SK-N-MC (cell line): Measurements from ENCODE around the gene TNFRSF6B.

Experiments
- EZH2 ChIP-seq: fragments of 200-600 bp; sonication (generic); IDR thresholded peaks from one replicate; pipeline ENCODE4 v1.6.1; 2017; ENCODE audit warnings: antibody characterized with exemption
- FOXP2 ChIP-seq: optimal IDR thresholded peaks from 2 replicates; pipeline ENCODE3; 2011; ENCODE audit warnings: mild to moderate bottlenecking, moderate library complexity; ENCODE audit not compliant: insufficient read depth; ENCODE audit errors: extremely low read length, control extremely low read depth
- POLR2AphosphoS5 ChIP-seq: IDR thresholded peaks from 2 replicates; pipeline ENCODE4 v1.6.1; 2012; ENCODE audit warnings: mild to moderate bottlenecking, low read depth, low read length, borderline replicate concordance

DNA sequence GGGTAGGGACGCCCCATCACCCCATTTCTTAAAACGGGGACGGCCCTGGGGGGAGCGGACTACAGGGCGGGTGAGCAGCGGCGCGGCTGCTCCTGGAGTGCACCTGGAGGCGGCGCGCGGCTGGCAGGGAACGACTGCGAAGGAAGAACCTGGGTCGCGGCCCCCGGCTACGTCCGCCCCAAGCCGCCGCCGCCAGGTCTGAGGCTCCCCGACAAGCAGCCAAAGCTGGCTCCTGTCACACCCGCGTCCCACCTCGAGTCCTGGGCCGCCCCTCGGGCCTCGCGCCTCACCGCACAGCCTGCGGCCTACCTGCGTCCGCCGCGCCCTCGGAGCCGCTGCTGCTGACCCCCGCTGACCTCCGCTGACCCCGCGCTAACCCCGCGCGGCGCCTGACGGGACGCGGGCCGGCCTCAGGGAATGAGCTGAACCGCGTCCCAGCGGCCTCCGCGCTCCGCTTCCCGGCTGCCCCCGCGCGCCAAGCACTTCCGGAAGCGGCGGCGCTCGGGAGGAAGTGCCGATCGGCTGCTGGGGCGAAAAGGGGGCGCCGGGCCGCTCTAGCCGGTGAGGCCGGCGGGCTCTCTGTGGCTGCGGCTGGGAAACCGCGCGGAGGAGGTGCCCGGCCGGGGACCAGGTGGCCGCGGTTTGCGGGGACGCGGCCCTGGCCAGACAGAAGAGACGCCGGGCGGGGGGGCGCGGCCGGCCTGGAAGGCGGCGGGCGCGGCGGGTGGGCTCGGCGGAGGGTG lies 11.3 kb downstream of the TNFRSF6B start, which contains the start of the genes ARFRP1 and ZGPAT:
- TF ChIP-seq EZH2 (no peak), POLR2AphosphoS5 (peak; percentile 77), FOXP2 (no peak)
